GM20000 (cell line): ENCODE measurements around the gene CACNA2D2.

Experiments used
- DNase-seq: peaks from one replicate; pipeline ENCODE4 v3.0.0; 2012; ENCODE audit warnings: low spot score
- CTCF ChIP-seq: IDR thresholded peaks from 2 replicates; pipeline ENCODE4 v1.5.1; 2012; ENCODE audit warnings: mild to moderate bottlenecking, control low read depth; ENCODE audit errors: extremely low read depth, missing control alignments

CACNA2D2 gene

GRCh38 chr3:50542177-50543034 is 39.0 kb upstream of the CACNA2D2 start:
- TF ChIP-seq CTCF, result peak; percentile 77
- peak; percentile 80 for DNase-seq

GRCh38 chr3:50539356-50540286 is 36.2 kb upstream of the CACNA2D2 start:
- TF ChIP-seq CTCF, result no peak
- no peak for DNase-seq

- no peak for TF ChIP-seq CTCF
- DNase-seq, result no peak
Measured at GRCh38 chr3:50537421-50538129, 34.1 kb upstream of the CACNA2D2 start.

GRCh38 chr3:50536471-50537180 is 33.2 kb upstream of the CACNA2D2 start:
- no peak for DNase-seq
- no peak for TF ChIP-seq CTCF

GRCh38 chr3:50534681-50535330 is 31.4 kb upstream of the CACNA2D2 start:
- no peak for DNase-seq

More at GRCh38 chr3:50534681-50535330, 31.4 kb upstream of the CACNA2D2 start:
- TF ChIP-seq CTCF, result no peak
